Left forelimb (tissue), 1 donor: ENCODE results near the gene SLTM.
A peak's percentile ranks its signal among the peaks of the same experiment; 100 is the strongest.
"Not testable (repeated sequence)": the region's sequence is repeated elsewhere in the genome, so short reads cannot be mapped to it uniquely, and the experiment has no call there.

ENCODE experiments used
- DNase-seq: peaks from one replicate; pipeline ENCODE4 v3.0.0-alpha.2; 2018; ENCODE audit warnings: low spot score

The SLTM gene

GRCh38 chr15:58933281-58934113, at the start of gene SLTM:
Gene SLTM (minus strand): TSS chr15:58933679. CDS start chr15:58933565, 114 bp downstream.
- DNase-seq, result peak; percentile 97

- DNase-seq, result no peak
Measured at GRCh38 chr15:58983261-58983660, 49.8 kb upstream of the SLTM start.

- no peak for DNase-seq
Measured at GRCh38 chr15:58981808-58982475, 48.5 kb upstream of the SLTM start.

DNA sequence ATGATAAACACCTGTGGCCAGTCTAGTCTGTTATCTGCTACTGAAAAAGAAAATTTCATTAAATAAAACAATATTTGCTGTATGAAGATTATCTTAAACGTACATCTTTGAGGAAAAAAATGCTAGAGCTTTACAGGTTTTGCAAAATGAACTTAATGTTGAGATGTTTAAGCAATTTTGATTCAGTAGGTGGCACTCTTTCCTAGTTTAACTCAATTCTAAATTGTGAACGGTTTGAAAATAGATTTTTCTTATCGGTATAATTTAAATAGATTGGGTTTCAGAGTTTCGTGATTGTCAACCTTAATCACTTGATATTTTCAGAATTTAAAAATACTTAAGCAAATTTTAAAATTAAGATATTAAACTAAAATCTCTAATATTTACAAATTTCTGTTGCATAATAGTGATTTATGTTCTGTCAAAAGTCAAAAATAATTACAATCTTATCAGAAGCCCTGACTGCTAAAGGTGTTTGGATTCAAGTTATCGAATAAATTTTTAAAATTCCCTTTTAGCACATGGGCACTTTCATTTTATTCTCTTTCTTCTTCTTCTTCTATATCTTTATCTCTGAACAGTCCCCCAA, 47.0 kb upstream of the SLTM start:
- no peak for DNase-seq

DNA sequence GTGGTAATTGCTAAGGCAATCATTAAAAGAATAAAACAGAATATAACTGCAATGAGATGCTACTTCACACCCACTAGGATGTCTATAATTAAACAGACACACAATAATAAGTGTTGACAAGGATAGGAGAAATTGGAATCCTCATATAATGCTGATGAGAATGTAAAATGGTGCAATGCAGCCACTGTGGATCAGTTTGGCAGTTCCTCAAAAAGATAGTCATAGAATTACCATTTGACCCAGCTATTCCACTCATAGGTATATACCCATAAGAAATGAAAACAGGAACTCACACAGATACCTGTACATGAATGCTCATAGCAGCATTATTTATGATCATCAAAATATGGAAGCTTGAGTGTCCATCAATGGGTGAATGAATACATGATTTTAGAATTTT, 44.4 kb upstream of the SLTM start:
- no peak for DNase-seq

GRCh38 chr15:58967479-58967878, 34.0 kb upstream of the SLTM start:
- DNase-seq, result no peak

- no peak for DNase-seq
Measured at GRCh38 chr15:58966698-58967097, 33.2 kb upstream of the SLTM start.

DNA sequence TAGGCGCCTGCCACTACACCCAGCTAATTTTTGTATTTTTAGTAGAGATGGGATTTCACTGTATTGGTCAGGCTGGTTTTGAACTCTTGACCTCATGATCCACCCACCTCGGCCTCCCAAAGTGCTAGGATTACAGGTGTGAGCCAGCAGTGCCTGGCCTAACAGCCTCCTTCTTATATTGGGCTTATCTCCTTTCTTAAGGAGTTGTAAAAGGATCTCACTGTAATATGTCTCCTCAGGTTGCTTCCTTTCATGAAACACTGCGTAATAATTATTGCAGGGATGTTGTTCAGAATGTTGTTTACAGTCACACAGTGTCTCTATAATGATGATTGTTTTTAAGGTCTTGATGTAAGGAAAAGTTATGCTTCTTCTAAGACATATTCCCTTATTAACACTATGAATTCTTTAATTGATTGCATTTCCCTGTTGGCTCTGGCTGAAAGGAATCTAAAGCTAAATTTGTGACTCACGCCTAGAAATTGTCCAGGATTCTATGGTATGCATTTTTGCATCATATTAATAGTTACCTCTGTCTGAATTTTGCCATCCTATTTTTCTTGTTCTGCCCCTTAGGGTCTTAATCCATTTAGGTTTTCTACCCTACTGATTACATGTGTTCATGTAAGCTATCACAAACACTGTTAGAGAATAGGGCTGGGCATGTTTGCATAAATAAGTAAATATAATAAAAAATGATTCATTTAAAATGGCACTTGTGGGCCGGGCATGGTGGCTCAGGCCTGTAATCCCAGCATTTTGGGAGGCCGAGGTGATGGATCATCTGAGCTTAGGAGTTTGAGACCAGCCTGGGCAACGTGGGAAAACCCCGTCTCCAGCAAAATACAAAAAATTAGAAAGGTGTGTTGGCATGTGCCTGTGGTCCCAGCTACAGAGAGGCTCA, 29.4 kb upstream of the SLTM start:
- no peak for DNase-seq

DNA sequence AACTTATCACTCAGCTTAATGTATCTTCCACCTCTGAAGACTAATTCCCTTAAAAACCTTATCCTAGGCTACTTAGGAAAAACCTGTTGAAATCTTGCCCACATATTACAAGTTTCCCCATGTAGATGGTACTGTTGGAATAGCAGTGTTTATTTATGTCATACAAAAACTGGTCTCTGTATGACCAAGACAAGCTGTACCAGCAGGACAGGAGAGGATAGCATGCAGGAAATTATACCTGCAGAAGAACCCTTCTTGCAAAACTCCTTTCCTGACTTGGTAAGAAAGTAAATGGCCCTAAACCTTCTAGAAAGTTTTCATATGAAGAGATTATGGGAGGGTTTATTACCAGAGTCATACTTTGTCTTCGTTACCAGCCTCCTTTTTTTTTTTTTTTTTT, 28.7 kb upstream of the SLTM start:
- DNase-seq, result no peak

DNA sequence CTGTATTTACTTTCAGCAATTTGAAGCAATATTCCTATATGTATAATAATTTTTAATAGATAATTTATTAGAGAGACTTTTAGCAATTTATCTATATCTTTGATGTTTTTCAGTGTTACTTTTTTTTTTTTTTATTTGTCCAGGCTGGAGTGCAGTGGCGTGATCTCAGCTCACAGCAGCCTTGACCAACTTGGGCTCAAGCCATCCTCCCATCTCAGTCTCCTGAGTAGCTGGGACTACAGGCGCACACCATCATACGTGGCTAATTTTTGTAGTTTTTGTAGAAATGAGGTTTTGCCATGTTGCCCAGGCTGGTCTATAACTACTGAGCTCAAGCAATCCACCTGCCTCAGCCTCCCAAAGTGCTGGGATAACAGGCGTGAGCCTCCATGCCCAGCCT, 25.3 kb upstream of the SLTM start:
- no peak for DNase-seq

GRCh38 chr15:58957101-58957973, 23.9 kb upstream of the SLTM start:
- DNase-seq, result no peak

DNA sequence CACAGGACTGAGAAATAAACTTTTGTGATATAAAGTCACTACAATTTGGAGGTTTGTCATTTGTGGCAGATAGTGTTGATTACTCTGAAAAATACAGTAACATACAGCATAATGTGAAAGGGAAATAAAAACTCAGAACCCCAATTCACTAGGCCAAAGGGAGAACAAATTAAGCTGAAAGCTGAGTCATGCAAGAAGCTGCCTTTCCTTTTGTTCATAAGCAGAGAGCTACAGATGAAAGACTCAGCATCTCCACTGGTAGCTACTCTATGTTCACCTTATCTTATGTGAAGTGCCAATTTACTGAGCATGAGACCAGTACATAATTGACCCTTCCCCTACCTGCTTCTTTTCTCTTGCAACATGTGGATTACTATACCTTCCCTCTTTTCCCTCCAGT, 19.3 kb upstream of the SLTM start:
- no peak for DNase-seq

- DNase-seq, result no peak
Measured at GRCh38 chr15:58951388-58952007, 18.0 kb upstream of the SLTM start.

- no peak for DNase-seq
Measured at GRCh38 chr15:58947179-58947578, 13.7 kb upstream of the SLTM start.

DNA sequence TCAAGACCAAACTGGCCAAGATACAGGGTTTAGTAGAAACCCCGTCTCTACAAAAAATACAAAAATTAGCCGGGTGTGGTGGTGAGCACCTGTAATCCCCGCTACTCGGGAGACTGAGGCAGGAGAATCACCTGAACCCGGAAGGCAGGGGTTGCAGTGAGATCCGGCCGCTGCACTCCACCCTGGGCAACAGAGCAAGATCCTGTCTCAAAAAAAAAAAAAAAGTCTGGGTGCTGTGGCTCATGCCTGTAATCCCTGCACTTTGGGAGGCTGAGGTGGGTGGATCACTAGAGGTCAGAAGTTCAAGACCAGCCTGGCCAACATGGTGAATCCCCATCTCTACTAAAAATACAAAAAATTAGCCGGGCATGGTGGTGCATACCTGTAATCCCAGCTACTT, 1.5 kb upstream of the SLTM start:
- DNase-seq, result not testable (repeated sequence)

DNA sequence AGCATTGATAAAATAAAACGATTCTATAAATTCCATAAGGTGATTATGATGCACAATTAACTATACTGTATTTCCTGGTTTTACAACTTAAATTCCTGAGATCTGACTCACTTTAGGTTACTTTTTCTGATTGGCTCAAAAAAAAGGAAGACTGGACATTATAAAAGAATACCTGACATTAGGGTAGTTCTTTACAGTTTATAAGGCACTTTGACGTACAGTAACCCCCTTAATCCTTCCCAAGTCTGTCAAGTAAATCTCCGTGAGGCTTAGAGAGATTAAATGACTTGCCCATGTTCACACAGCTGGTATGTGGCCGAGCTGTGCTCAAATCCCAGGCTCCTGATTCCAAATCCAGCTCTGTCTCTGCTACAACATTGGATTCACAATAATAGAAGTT, 1.0 kb upstream of the SLTM start:
- no peak for DNase-seq

GRCh38 chr15:58934114-58934447, 602 bp upstream of the SLTM start:
- no peak for DNase-seq

- DNase-seq, result no peak
Measured at GRCh38 chr15:58932710-58933280, 684 bp downstream of the SLTM start.

DNA sequence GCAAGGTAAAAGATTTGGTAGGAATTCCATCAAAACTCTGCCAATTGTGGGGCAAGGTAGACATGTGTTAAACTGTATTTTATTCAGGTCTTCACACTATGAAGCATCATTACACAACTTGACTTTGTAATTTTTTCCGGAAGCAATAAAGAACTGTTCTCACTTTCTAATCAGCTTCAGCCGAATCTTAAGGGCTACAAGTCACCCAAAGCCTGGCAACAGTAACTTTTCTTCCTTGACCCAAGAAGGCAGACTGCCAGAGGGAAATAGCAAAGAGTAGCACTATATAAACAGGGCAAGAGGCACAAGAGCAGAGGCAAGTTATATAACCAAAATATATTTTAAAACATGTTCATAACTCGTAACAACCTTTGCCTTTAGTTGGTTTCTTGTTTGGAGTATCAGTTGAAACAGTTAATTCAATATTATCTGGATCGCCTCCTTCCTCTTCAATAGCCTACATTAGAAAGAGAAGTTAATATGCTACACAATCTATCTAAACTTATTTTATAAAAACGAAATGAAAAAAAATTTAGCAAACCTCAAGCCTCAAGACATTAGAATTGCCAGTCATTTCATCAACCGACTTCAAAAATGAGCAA, 1.4 kb downstream of the SLTM start:
- DNase-seq, result no peak

GRCh38 chr15:58929891-58930416, 3.5 kb downstream of the SLTM start:
- no peak for DNase-seq
